MCF 10A (cell line): ENCODE results near the gene RFXANK. TPM values are rescaled to one million over a fixed set of nuclear protein-coding genes. Genes with fewer than 3 reads are reported as not detected.
"Not testable (repeated sequence)": the region's sequence is repeated elsewhere in the genome, so short reads cannot be mapped to it uniquely, and the experiment has no call there.

Source experiments
- BruUV-seq: library from RNA; stranded (reverse); fragments of 400-500 nt; replicated peaks from 2 replicates; lab custom pipeline; 2021; lab: Mats Ljungman, UMichigan
- CTCF ChIA-PET: fragments of 300-600 bp; sonication (Branson Sonifier 250); formaldehyde crosslinking; extraction: SDS; loops from one replicate; lab custom pipeline; 2021; ENCODE audit warnings: antibody characterized with exemption, inconsistent platforms; lab: Yijun Ruan, JAX
- POLR2A ChIA-PET: fragments of 300-600, 350-650 bp; sonication (Branson Sonifier 250); formaldehyde crosslinking; extraction: SDS; loops from one replicate; lab custom pipeline; 2020; ENCODE audit warnings: antibody characterized with exemption, inconsistent platforms; lab: Yijun Ruan, JAX
- DNase-seq: peaks from one replicate; pipeline ENCODE4 v3.0.0-alpha.2; 2018; ENCODE audit not compliant: unreplicated experiment
- H3K27ac Mint-ChIP-seq: one replicate; pipeline ENCODE4 v1.8.0; 2022; ENCODE audit warnings: mild to moderate bottlenecking, low read depth, mixed read lengths; ENCODE audit not compliant: unreplicated experiment
- H3K27me3 Mint-ChIP-seq: one replicate; pipeline ENCODE4 v1.8.0; 2022; ENCODE audit warnings: mixed read lengths; ENCODE audit not compliant: insufficient read depth, unreplicated experiment
- H3K36me3 Mint-ChIP-seq: one replicate; pipeline ENCODE4 v1.8.0; 2022; ENCODE audit warnings: mild to moderate bottlenecking, moderate library complexity, mixed read lengths; ENCODE audit not compliant: insufficient read depth, unreplicated experiment
- H3K4me1 Mint-ChIP-seq: one replicate; pipeline ENCODE4 v1.8.0; 2022; ENCODE audit warnings: mixed read lengths; ENCODE audit not compliant: insufficient read depth, unreplicated experiment
- H3K4me3 Mint-ChIP-seq: one replicate; pipeline ENCODE4 v1.8.0; 2022; ENCODE audit warnings: mild to moderate bottlenecking, moderate library complexity, mixed read lengths; ENCODE audit not compliant: unreplicated experiment
- H3K9me3 Mint-ChIP-seq: one replicate; pipeline ENCODE4 v1.8.0; 2022; ENCODE audit warnings: mixed read lengths; ENCODE audit not compliant: unreplicated experiment
- CTCF ChIP-seq: fragments of 200-600 bp; IDR thresholded peaks from one replicate; pipeline ENCODE4 v1.8.0; 2022; ENCODE audit warnings: antibody characterized with exemption, mild to moderate bottlenecking; ENCODE audit not compliant: unreplicated experiment
- intact Hi-C: fragments of 100-400 bp; cut with micrococcal nuclease; formaldehyde crosslinking; loops from 2 replicates; pipeline ENCODE4 v1.14.1; 2022
- total RNA-seq: library from RNA; stranded (reverse); gene quantifications from 2 replicates; pipeline ENCODE4 v1.2.3, GENCODE V29; 2022

Gene RFXANK
- total RNA-seq, 1 experiment from 2014 or later: 118 TPM

- no TSS peak for BruUV-seq
- TF ChIP-seq CTCF: no peak
- Mint-ChIP-seq H3K4me1 (peaks cover 6% of the 10 kb centered on the region), H3K36me3 (no peaks in the 10 kb centered on the region), H3K9me3 (no peaks in the 10 kb centered on the region), H3K27ac (no peak within 1 kb of the TSS), H3K27me3 (no peaks in the 10 kb centered on the region), H3K4me3 (peak within 1 kb of the TSS; percentile 43)
- CTCF ChIA-PET: interaction anchor here (0.5 kb wide), 1 partner anchor 73 kb away, joined by 5 read pairs; no protein-coding TSS in a partner anchor
- POLR2A ChIA-PET: interaction anchor here (0.7 kb wide), 1 partner anchor 195 kb away, joined by 3 read pairs; no protein-coding TSS in a partner anchor
- peak; percentile 63 for DNase-seq
- intact Hi-C loops: no loop called here
Observed at GRCh38 chr19:19170053-19170872, 21.8 kb upstream of the RFXANK start, which contains the start of gene MEF2B. Gene MEF2B, minus strand, starts transcription at chr19:19170263. Its CDS starts 19,528 bp downstream, at chr19:19150735.

- peaks cover 6% of the 10 kb centered on the region for H3K4me1 Mint-ChIP-seq
- BruUV-seq: no TSS peak
- CTCF ChIA-PET: interaction anchor here (0.5 to 0.7 kb wide), 2 partner anchors 74 to 138 kb away, joined by 3 to 5 read pairs; no protein-coding TSS in a partner anchor
- H3K27me3 Mint-ChIP-seq: no peaks in the 10 kb centered on the region
- H3K27ac Mint-ChIP-seq: no peak overlapping the region
- no peak for DNase-seq
- H3K36me3 Mint-ChIP-seq: no peaks in the 10 kb centered on the region
- H3K4me3 Mint-ChIP-seq: no peak overlapping the region
- H3K9me3 Mint-ChIP-seq: no peaks in the 10 kb centered on the region
- TF ChIP-seq CTCF: no peak
- intact Hi-C loops: no loop called here
- POLR2A ChIA-PET: interaction anchor here (0.7 kb wide), 1 partner anchor 196 kb away, joined by 3 read pairs; no protein-coding TSS in a partner anchor
Observed at GRCh38 chr19:19170873-19171672, 21.0 kb upstream of the RFXANK start.

GRCh38 chr19:19171821-19172532, 20.1 kb upstream of the RFXANK start:
- Mint-ChIP-seq H3K27me3 (no peaks in the 10 kb centered on the region), H3K4me1 (peaks cover 6% of the 10 kb centered on the region), H3K36me3 (peaks cover 4% of the 10 kb centered on the region), H3K4me3 (no peak overlapping the region), H3K9me3 (no peaks in the 10 kb centered on the region), H3K27ac (no peak overlapping the region)
- DNase-seq: peak; percentile 48
- TF ChIP-seq CTCF: no peak
- BruUV-seq: no TSS peak
- ChIA-PET CTCF (interaction anchor here (0.7 kb wide), 1 partner anchor 137 kb away, joined by 3 read pairs; no protein-coding TSS in a partner anchor), POLR2A (no interaction called here)
- intact Hi-C loops: no loop called here

- DNase-seq, H3K36me3 Mint-ChIP-seq, H3K4me3 Mint-ChIP-seq, BruUV-seq, POLR2A ChIA-PET, H3K9me3 Mint-ChIP-seq, H3K27ac Mint-ChIP-seq, intact Hi-C loops, H3K27me3 Mint-ChIP-seq, H3K4me1 Mint-ChIP-seq: not testable (repeated sequence)
- CTCF ChIA-PET: interaction anchor here (0.7 kb wide), 2 partner anchors 75 to 121 kb away, joined by 3 read pairs; no protein-coding TSS in a partner anchor
Observed at GRCh38 chr19:19173243-19173642, 18.8 kb upstream of the RFXANK start.
